ENCODE data around the gene SLC43A1. TPM values are rescaled to one million over a fixed set of nuclear protein-coding genes. Genes with fewer than 3 reads are reported as not detected.

SLC43A1 gene
- total and polyA plus RNA-seq, 4 donors = 85.6 to 171 (median 107) TPM

DNA sequence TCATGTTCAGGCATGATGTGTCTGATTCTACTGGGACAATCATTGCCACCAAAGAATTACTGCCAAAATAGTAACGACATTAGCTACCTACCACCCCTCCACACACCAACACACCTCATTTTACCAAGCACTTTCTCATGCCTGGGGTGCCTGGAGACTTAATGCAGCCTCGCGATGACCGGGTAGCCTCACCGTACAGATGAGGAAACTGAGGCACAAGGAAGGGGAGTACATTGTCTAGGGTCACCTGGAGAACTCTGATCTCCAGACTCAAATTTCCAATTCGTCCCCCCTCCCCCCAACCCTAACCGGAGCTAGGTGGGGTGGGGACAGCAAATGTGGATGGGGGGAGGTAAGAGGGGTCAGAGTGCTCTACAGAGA is 57.9 kb downstream of the SLC43A1 start:
- H3K4me1 ChIP-seq (ENCODE audit: control insufficient read depth in 4 of 4, insufficient read depth in 4 of 4, low read length in 3 of 4) = peaks cover 26 to 65% (median 58%) of the 10 kb centered on the region in 4 donors
- no peaks in the 10 kb centered on the region for H3K27me3 ChIP-seq (ENCODE audit: control insufficient read depth in 4 of 4, insufficient read depth in 4 of 4, low read length in 3 of 4)
- no peak overlapping the region for H3K4me3 ChIP-seq (ENCODE audit: low read depth in 1 of 3, low read length in 3 of 3)
- H3K9me3 ChIP-seq (ENCODE audit: control insufficient read depth in 4 of 4, low read length in 3 of 4) = no peaks in the 10 kb centered on the region
- H3K36me3 ChIP-seq (ENCODE audit: control insufficient read depth in 4 of 4, insufficient read depth in 3 of 4, low read depth in 1 of 4, low read length in 3 of 4) = no peaks in the 10 kb centered on the region
- H3K27ac ChIP-seq (ENCODE audit: low read depth in 1 of 2, low read length in 2 of 2) = peak overlapping the region; percentile 83 to 84
- H3K9ac ChIP-seq (ENCODE audit: low read depth in 1 of 2, low read length in 2 of 2) = no peak overlapping the region
- no peak for TF ChIP-seq YY1 (IDR thresholded peaks at IDR 0.05)
- TF ChIP-seq TAF1 (conservative IDR thresholded peaks at IDR 0.05) = no peak
- no peak for TF ChIP-seq HNF4A (conservative IDR thresholded peaks at IDR 0.05)
- TF ChIP-seq MAX (IDR thresholded peaks at IDR 0.05) = no peak
- no peak for TF ChIP-seq FOXA1 (IDR thresholded peaks at IDR 0.05)
- TF ChIP-seq, protein P1, sequence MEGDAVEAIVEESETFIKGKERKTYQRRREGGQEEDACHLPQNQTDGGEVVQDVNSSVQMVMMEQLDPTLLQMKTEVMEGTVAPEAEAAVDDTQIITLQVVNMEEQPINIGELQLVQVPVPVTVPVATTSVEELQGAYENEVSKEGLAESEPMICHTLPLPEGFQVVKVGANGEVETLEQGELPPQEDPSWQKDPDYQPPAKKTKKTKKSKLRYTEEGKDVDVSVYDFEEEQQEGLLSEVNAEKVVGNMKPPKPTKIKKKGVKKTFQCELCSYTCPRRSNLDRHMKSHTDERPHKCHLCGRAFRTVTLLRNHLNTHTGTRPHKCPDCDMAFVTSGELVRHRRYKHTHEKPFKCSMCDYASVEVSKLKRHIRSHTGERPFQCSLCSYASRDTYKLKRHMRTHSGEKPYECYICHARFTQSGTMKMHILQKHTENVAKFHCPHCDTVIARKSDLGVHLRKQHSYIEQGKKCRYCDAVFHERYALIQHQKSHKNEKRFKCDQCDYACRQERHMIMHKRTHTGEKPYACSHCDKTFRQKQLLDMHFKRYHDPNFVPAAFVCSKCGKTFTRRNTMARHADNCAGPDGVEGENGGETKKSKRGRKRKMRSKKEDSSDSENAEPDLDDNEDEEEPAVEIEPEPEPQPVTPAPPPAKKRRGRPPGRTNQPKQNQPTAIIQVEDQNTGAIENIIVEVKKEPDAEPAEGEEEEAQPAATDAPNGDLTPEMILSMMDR (IDR thresholded peaks at IDR 0.05; ENCODE audit: low read depth, low read length, missing input control) = no peak
- no peak for TF ChIP-seq GABPA (IDR thresholded peaks at IDR 0.05 in 1 of 2, conservative IDR thresholded peaks at IDR 0.05 in 1 of 2)
- no peak for TF ChIP-seq NR2F2 (IDR thresholded peaks at IDR 0.05)
- WGBS = 39% methylated on average over 7 of the region's 7 CpGs
- DNase-seq (ENCODE audit: low spot score) = no peak

DNA sequence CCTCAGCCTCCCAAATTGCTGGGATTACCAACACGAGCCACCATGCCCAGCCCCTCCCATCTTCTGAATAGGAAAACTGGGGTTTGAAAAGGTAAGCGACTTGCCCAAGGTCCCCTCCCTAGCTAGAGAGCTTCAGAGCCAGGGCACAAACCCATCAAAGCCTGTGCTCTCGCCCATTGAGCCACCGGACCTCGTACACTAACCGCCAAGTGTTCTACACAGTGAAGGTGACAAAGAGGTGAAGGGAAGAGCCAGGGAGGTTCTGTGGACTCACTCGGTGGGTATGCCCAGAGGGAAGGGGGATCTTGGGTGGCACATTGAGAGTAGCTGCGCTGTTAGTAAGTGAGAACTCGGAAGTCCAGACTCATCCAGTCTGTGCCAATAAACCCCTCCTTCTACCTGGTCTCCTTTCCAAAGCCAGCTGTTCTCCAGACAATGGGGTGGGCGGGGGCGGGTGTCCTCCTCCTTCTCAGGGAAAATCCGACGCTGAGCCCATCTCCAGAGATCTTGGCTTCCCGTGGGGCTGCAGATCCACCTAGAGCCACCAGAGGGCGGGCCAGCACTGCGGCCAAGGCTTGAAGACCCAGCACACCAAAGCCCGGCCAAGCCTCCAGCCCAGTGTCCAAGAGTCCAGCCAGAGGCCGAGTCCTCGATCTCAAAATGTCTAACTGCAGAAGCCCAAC is 58.4 kb downstream of the SLC43A1 start:
- H3K27ac ChIP-seq (ENCODE audit: low read depth in 1 of 2, low read length in 2 of 2) = peak overlapping the region; percentile 83 to 84
- no peaks in the 10 kb centered on the region for H3K9me3 ChIP-seq (ENCODE audit: control insufficient read depth in 4 of 4, low read length in 3 of 4)
- no peaks in the 10 kb centered on the region for H3K27me3 ChIP-seq (ENCODE audit: control insufficient read depth in 4 of 4, insufficient read depth in 4 of 4, low read length in 3 of 4)
- H3K9ac ChIP-seq (ENCODE audit: low read depth in 1 of 2, low read length in 2 of 2) = no peak overlapping the region
- 20% methylated on average over 19 of the region's 19 CpGs for WGBS
- peaks cover 26 to 65% (median 57%) of the 10 kb centered on the region in 4 donors for H3K4me1 ChIP-seq (ENCODE audit: control insufficient read depth in 4 of 4, insufficient read depth in 4 of 4, low read length in 3 of 4)
- no peaks in the 10 kb centered on the region for H3K36me3 ChIP-seq (ENCODE audit: control insufficient read depth in 4 of 4, insufficient read depth in 3 of 4, low read depth in 1 of 4, low read length in 3 of 4)
- H3K4me3 ChIP-seq (ENCODE audit: low read depth in 1 of 3, low read length in 3 of 3) = no peak overlapping the region
- peak; percentile 91 for DNase-seq (ENCODE audit: low spot score)
- TF ChIP-seq, protein P1 (IDR thresholded peaks at IDR 0.05; ENCODE audit: low read depth, low read length, missing input control) = peak; percentile 99
- TF ChIP-seq TAF1 (conservative IDR thresholded peaks at IDR 0.05) = no peak
- peak; percentile 96 to 97 for TF ChIP-seq RAD21 (IDR thresholded peaks at IDR 0.05)
- TF ChIP-seq, protein P2, sequence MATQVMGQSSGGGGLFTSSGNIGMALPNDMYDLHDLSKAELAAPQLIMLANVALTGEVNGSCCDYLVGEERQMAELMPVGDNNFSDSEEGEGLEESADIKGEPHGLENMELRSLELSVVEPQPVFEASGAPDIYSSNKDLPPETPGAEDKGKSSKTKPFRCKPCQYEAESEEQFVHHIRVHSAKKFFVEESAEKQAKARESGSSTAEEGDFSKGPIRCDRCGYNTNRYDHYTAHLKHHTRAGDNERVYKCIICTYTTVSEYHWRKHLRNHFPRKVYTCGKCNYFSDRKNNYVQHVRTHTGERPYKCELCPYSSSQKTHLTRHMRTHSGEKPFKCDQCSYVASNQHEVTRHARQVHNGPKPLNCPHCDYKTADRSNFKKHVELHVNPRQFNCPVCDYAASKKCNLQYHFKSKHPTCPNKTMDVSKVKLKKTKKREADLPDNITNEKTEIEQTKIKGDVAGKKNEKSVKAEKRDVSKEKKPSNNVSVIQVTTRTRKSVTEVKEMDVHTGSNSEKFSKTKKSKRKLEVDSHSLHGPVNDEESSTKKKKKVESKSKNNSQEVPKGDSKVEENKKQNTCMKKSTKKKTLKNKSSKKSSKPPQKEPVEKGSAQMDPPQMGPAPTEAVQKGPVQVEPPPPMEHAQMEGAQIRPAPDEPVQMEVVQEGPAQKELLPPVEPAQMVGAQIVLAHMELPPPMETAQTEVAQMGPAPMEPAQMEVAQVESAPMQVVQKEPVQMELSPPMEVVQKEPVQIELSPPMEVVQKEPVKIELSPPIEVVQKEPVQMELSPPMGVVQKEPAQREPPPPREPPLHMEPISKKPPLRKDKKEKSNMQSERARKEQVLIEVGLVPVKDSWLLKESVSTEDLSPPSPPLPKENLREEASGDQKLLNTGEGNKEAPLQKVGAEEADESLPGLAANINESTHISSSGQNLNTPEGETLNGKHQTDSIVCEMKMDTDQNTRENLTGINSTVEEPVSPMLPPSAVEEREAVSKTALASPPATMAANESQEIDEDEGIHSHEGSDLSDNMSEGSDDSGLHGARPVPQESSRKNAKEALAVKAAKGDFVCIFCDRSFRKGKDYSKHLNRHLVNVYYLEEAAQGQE (IDR thresholded peaks at IDR 0.05) = no peak
- TF ChIP-seq ATF3 (IDR thresholded peaks at IDR 0.05) = peak; percentile 18
- no peak for TF ChIP-seq ZBTB33 (IDR thresholded peaks at IDR 0.05)
- TF ChIP-seq HNF4G (IDR thresholded peaks at IDR 0.05) = peak; percentile 61
- TF ChIP-seq GABPA (IDR thresholded peaks at IDR 0.05 in 1 of 2, conservative IDR thresholded peaks at IDR 0.05 in 1 of 2) = no peak
- TF ChIP-seq MAX (IDR thresholded peaks at IDR 0.05) = peak; percentile 37
- no peak for TF ChIP-seq EGR1 (IDR thresholded peaks at IDR 0.05; ENCODE audit: low read depth in 2 of 2)
- TF ChIP-seq NR2F2 (IDR thresholded peaks at IDR 0.05) = no peak
- peak; percentile 31 for TF ChIP-seq FOXA2 (IDR thresholded peaks at IDR 0.05)
- TF ChIP-seq SP1 (IDR thresholded peaks at IDR 0.05) = peak; percentile 81
- peak; percentile 63 to 74 for TF ChIP-seq RXRA (IDR thresholded peaks at IDR 0.05)
- TF ChIP-seq YY1 (IDR thresholded peaks at IDR 0.05) = peak; percentile 90
- TF ChIP-seq FOXA1 (IDR thresholded peaks at IDR 0.05) = no peak
- TF ChIP-seq JUND (IDR thresholded peaks at IDR 0.05) = no peak
- peak; percentile 89 to 91 for TF ChIP-seq HNF4A (conservative IDR thresholded peaks at IDR 0.05)

All from liver (tissue), 9 donors.